ENCODE results near the gene MANEA. TPM values are rescaled to one million over a fixed set of nuclear protein-coding genes. Genes with fewer than 3 reads are reported as not detected.

The MANEA gene
- total and polyA plus RNA-seq, 10 donors: 1.6 to 19.8 (median 13.4) TPM

- H3K9me3 ChIP-seq: no peaks in the 10 kb centered on the region
- H3K4me3 ChIP-seq: no peak overlapping the region
- H3K27me3 ChIP-seq (replicated peaks in 1 of 7): no peaks in the 10 kb centered on the region
- H3K27ac ChIP-seq: no peak overlapping the region
- intact Hi-C loops (cut with DNase I; ENCODE audit: low total_unique reads): no loop called here
- H3K4me1 ChIP-seq: no peaks in the 10 kb centered on the region
- TF ChIP-seq POLR2AphosphoS5 (IDR thresholded peaks at IDR 0.05) (no peak), POLR2A (IDR thresholded peaks at IDR 0.05) (no peak), CTCF (IDR thresholded peaks at IDR 0.05 in 8 of 11, conservative IDR thresholded peaks at IDR 0.05 in 3 of 11) (no peak)
- no peak for DNase-seq
- 91 to 96% (median 92%) methylated on average over 3 of the region's 3 CpGs for WGBS, 5 donors
- H3K36me3 ChIP-seq: peaks cover 0 to 7% (median 0%) of the 10 kb centered on the region in 6 donors
Measured at GRCh38 chr6:95596021-95596420, 18.7 kb downstream of the MANEA start.

GRCh38 chr6:95599706-95600105 is 22.4 kb downstream of the MANEA start:
- intact Hi-C loops (cut with DNase I; ENCODE audit: low total_unique reads): no loop called here
- DNase-seq: no peak
- Histone ChIP-seq H3K36me3 (peaks cover 0 to 7% (median 0%) of the 10 kb centered on the region in 6 donors), H3K4me3 (no peak overlapping the region), H3K4me1 (no peaks in the 10 kb centered on the region), H3K27me3 (replicated peaks in 1 of 7) (no peaks in the 10 kb centered on the region), H3K9me3 (no peaks in the 10 kb centered on the region), H3K27ac (peak overlapping the region in 1 of 8 donors; percentile 12)
- TF ChIP-seq CTCF (IDR thresholded peaks at IDR 0.05 in 8 of 11, conservative IDR thresholded peaks at IDR 0.05 in 3 of 11) (no peak), POLR2AphosphoS5 (IDR thresholded peaks at IDR 0.05) (no peak), POLR2A (IDR thresholded peaks at IDR 0.05) (no peak)

- Histone ChIP-seq H3K4me3 (no peak overlapping the region), H3K36me3 (peaks cover 0 to 18% (median 4%) of the 10 kb centered on the region in 6 donors), H3K4me1 (no peaks in the 10 kb centered on the region), H3K9me3 (no peaks in the 10 kb centered on the region), H3K27ac (no peak overlapping the region), H3K27me3 (replicated peaks in 1 of 7) (no peaks in the 10 kb centered on the region)
- DNase-seq: no peak
- intact Hi-C loops (cut with DNase I; ENCODE audit: low total_unique reads): no loop called here
- 68 to 82% (median 81%) methylated on average over 3 of the region's 3 CpGs for WGBS, 5 donors
- TF ChIP-seq CTCF (IDR thresholded peaks at IDR 0.05 in 8 of 11, conservative IDR thresholded peaks at IDR 0.05 in 3 of 11) (no peak), POLR2AphosphoS5 (IDR thresholded peaks at IDR 0.05) (no peak), POLR2A (IDR thresholded peaks at IDR 0.05) (no peak)
Measured at GRCh38 chr6:95601133-95601532, 23.8 kb downstream of the MANEA start.

GRCh38 chr6:95614094-95614493 is 36.8 kb downstream of the MANEA start:
- H3K27me3 ChIP-seq (replicated peaks in 1 of 7): no peaks in the 10 kb centered on the region
- WGBS, 5 donors: 75 to 87% (median 86%) methylated on average over 3 of the region's 3 CpGs
- no peak for DNase-seq
- no peaks in the 10 kb centered on the region for H3K36me3 ChIP-seq
- no peak overlapping the region for H3K27ac ChIP-seq
- H3K4me1 ChIP-seq: no peaks in the 10 kb centered on the region
- H3K4me3 ChIP-seq: no peak overlapping the region
- no peaks in the 10 kb centered on the region for H3K9me3 ChIP-seq
- intact Hi-C loops (cut with DNase I; ENCODE audit: low total_unique reads): no loop called here
- TF ChIP-seq CTCF (IDR thresholded peaks at IDR 0.05 in 8 of 11, conservative IDR thresholded peaks at IDR 0.05 in 3 of 11) (no peak), POLR2AphosphoS5 (IDR thresholded peaks at IDR 0.05) (no peak), POLR2A (IDR thresholded peaks at IDR 0.05) (no peak)

Measured in spleen (tissue), 11 donors.